HCT116 (cell line): ENCODE measurements around the gene PERCC1. TPM values are rescaled to one million over a fixed set of nuclear protein-coding genes. Genes with fewer than 3 reads are reported as not detected.

ENCODE experiments used
- ATAC-seq: fragments of 200-7000 bp; cut with Tn5 transposase; 2 replicates; pipeline ENCODE4 v1.9.1; 2020; ENCODE audit warnings: mild to moderate bottlenecking, moderate library complexity
- BruUV-seq: library from RNA; stranded (reverse); fragments of 400-500 nt; replicated peaks from 2 replicates; lab custom pipeline; 2021; lab: Mats Ljungman, UMichigan
- CTCF ChIA-PET: fragments of 300-600 bp; sonication (Branson Sonifier 250); formaldehyde crosslinking; loops from one replicate; lab custom pipeline; 2021; ENCODE audit warnings: antibody characterized with exemption; lab: Charles Lee
- POLR2A ChIA-PET: fragments of 300-600, 350-600 bp; sonication (Branson Sonifier 250); formaldehyde crosslinking; loops from one replicate; lab custom pipeline; 2021; ENCODE audit warnings: antibody characterized with exemption; lab: Charles Lee
- RAD21 ChIA-PET, 2 experiments: fragments of 300-600 bp; sonication (Branson Sonifier 250); formaldehyde crosslinking; loops; one replicate each; lab custom pipeline; 2023; ENCODE audit warnings: low total read pairs in 2 of 2; ENCODE audit not compliant: uncharacterized antibody in 2 of 2, unreplicated experiment in 2 of 2, low non-redundant PET in 1 of 2; lab: Charles Lee
- DNase-seq: peaks from one replicate; pipeline ENCODE4 v3.0.0-alpha.2; 2010; ENCODE audit warnings: low read depth, low spot score
- H2AFZ ChIP-seq: fragments of 200-600 bp; shearing (Covaris generic), sonication (generic); 2 replicates; pipeline ENCODE4 v1.6.1; 2017; ENCODE audit warnings: low read depth, mixed run types, mixed read lengths, antibody characterized with exemption, low read length; ENCODE audit not compliant: poor library complexity, severe bottlenecking
- H3K27ac ChIP-seq: 2 replicates; pipeline ENCODE4 v1.5.1; 2012; ENCODE audit warnings: low read depth, low read length
- H3K27me3 ChIP-seq: fragments of 200-600 bp; sonication (generic); 2 replicates; pipeline ENCODE4 v1.6.1; 2016; ENCODE audit warnings: mixed run types, low read length, mixed read lengths; ENCODE audit not compliant: insufficient read depth
- H3K36me3 ChIP-seq, 2 experiments: fragments of 200-500 bp in 1 of 2; fragments of 200-600 bp in 1 of 2; sonication (Bioruptor generic) in 1 of 2; sonication (generic) in 1 of 2; 2 replicates each; pipeline versions ENCODE4 v1.5.1 to v1.6.1; 2014 to 2016; ENCODE audit warnings: low read length in 2 of 2, inconsistent platforms in 1 of 2, mixed read lengths in 1 of 2, mixed run types in 1 of 2; ENCODE audit not compliant: insufficient read depth in 2 of 2, control insufficient read depth in 1 of 2
- H3K4me1 ChIP-seq, 2 experiments: fragments of 200-600 bp in 1 of 2; sonication (generic) in 1 of 2; 2 replicates each; pipeline versions ENCODE4 v1.5.1 to v1.6.1; 2012 to 2017; ENCODE audit warnings: low read length in 2 of 2, inconsistent platforms in 1 of 2, mild to moderate bottlenecking in 1 of 2, mixed read lengths in 1 of 2, mixed run types in 1 of 2, moderate library complexity in 1 of 2; ENCODE audit not compliant: insufficient read depth in 2 of 2, control insufficient read depth in 1 of 2
- H3K4me2 ChIP-seq: fragments of 200-600 bp; sonication (generic); 2 replicates; pipeline ENCODE4 v1.6.1; 2017; ENCODE audit warnings: mixed run types, low read length, mixed read lengths
- H3K4me3 ChIP-seq, 2 experiments: fragments of 200-600 bp in 1 of 2; sonication (generic) in 1 of 2; replicated peaks in 1 of 2; 2 replicates each; pipeline ENCODE4 v1.5.1; 2011 to 2016; ENCODE audit warnings: low read length in 2 of 2, control low read depth in 1 of 2, low read depth in 1 of 2, mild to moderate bottlenecking in 1 of 2, mixed read lengths in 1 of 2, mixed run types in 1 of 2
- H3K79me2 ChIP-seq: fragments of 200-600 bp; sonication (generic); 2 replicates; pipeline ENCODE4 v1.6.1; 2017; ENCODE audit warnings: mild to moderate bottlenecking, mixed run types, low read length, moderate library complexity, mixed read lengths; ENCODE audit not compliant: insufficient read depth
- H3K9ac ChIP-seq: fragments of 200-600 bp; sonication (generic); 2 replicates; pipeline ENCODE4 v1.6.1; 2016; ENCODE audit warnings: low read length, mixed read lengths
- H3K9me2 ChIP-seq: fragments of 200-600 bp; sonication (generic), shearing (Covaris generic); 2 replicates; pipeline ENCODE4 v1.6.1; 2017; ENCODE audit warnings: mixed run types, mild to moderate bottlenecking, moderate library complexity; ENCODE audit not compliant: insufficient read depth
- H3K9me3 ChIP-seq, 2 experiments: fragments of 200-500 bp in 1 of 2; fragments of 200-600 bp in 1 of 2; sonication (Bioruptor generic) in 1 of 2; sonication (generic) in 1 of 2; 2 replicates each; pipeline ENCODE4 v1.6.1; 2014 to 2017; ENCODE audit warnings: low read length in 2 of 2, mixed read lengths in 2 of 2, inconsistent platforms in 1 of 2, low read depth in 1 of 2, mild to moderate bottlenecking in 1 of 2, mixed run types in 1 of 2, moderate library complexity in 1 of 2; ENCODE audit not compliant: control insufficient read depth in 1 of 2, insufficient read depth in 1 of 2
- H4K20me1 ChIP-seq: fragments of 200-600 bp; sonication (generic), shearing (Covaris generic); 2 replicates; pipeline ENCODE4 v1.6.1; 2017; ENCODE audit warnings: mixed run types, mild to moderate bottlenecking, moderate library complexity; ENCODE audit not compliant: insufficient read depth
- CBX3 ChIP-seq: IDR thresholded peaks from 2 replicates; pipeline ENCODE4 v1.6.1; 2012; ENCODE audit warnings: low read depth
- CEBPB ChIP-seq: IDR thresholded peaks from 2 replicates; pipeline ENCODE4 v1.6.1; 2012; ENCODE audit warnings: low read depth
- EGR1 ChIP-seq: IDR thresholded peaks from 2 replicates; pipeline ENCODE4 v1.6.1; 2012; ENCODE audit warnings: low read depth
- ELF1 ChIP-seq: IDR thresholded peaks from 2 replicates; pipeline ENCODE4 v1.6.1; 2012; ENCODE audit warnings: low read depth, borderline replicate concordance
- EZH2phosphoT487 ChIP-seq: fragments of 200-600 bp; IDR thresholded peaks from 2 replicates; pipeline ENCODE4 v1.6.1; 2018; ENCODE audit warnings: antibody characterized with exemption, borderline replicate concordance
- JUND ChIP-seq: IDR thresholded peaks from 2 replicates; pipeline ENCODE4 v1.6.1; 2012
- POLR2AphosphoS5 ChIP-seq: IDR thresholded peaks from 2 replicates; pipeline ENCODE4 v1.6.1; 2011; ENCODE audit warnings: mild to moderate bottlenecking, low read depth, low read length, moderate library complexity
- RAD21 ChIP-seq: IDR thresholded peaks from 2 replicates; pipeline ENCODE4 v1.6.1; 2012; ENCODE audit warnings: low read depth, mild to moderate bottlenecking
- SIN3A ChIP-seq: IDR thresholded peaks from 2 replicates; pipeline ENCODE4 v1.6.1; 2012; ENCODE audit warnings: low read depth
- SP1 ChIP-seq: IDR thresholded peaks from 2 replicates; pipeline ENCODE4 v1.6.1; 2012; ENCODE audit warnings: low read depth
- SRF ChIP-seq: IDR thresholded peaks from 2 replicates; pipeline ENCODE4 v1.6.1; 2012; ENCODE audit warnings: low read depth
- TCF7L2 ChIP-seq: IDR thresholded peaks from 2 replicates; pipeline ENCODE4 v1.7.0; 2011; ENCODE audit warnings: borderline replicate concordance, inconsistent platforms; ENCODE audit not compliant: insufficient read depth, insufficient read length; ENCODE audit errors: extremely low read depth
- ZFX ChIP-seq: fragments of 450-650 bp; IDR thresholded peaks from 2 replicates; pipeline ENCODE4 v1.6.1; 2017
- ZNF274 ChIP-seq: fragments of 200-500 bp; sonication (Bioruptor generic); IDR thresholded peaks from 2 replicates; pipeline ENCODE4 v1.6.1; 2014; ENCODE audit warnings: mild to moderate bottlenecking, low read depth, low read length, inconsistent platforms
- intact Hi-C: fragments of 100-400 bp; cut with micrococcal nuclease; formaldehyde crosslinking; loops from 2 replicates; pipeline ENCODE4 v1.10.0; 2022
- total RNA-seq: library from RNA; stranded (reverse); gene quantifications from one replicate; pipeline ENCODE4 v1.2.1, GENCODE V29; 2021; ENCODE audit not compliant: unreplicated experiment
- TF ChIP-seq, protein P1 (sequence below), 3 experiments: fragments of 200-600 bp in 1 of 3; sonication (generic) in 1 of 3; IDR thresholded peaks in 2 of 3; conservative IDR thresholded peaks in 1 of 3; 2 replicates each; pipeline ENCODE4 v1.5.1; 2012 to 2017; ENCODE audit warnings: low read depth in 2 of 3, low read length in 2 of 3, antibody characterized with exemption in 1 of 3, borderline replicate concordance in 1 of 3, control low read depth in 1 of 3, mild to moderate bottlenecking in 1 of 3, mixed read lengths in 1 of 3, mixed run types in 1 of 3, moderate library complexity in 1 of 3; ENCODE audit not compliant: insufficient read depth in 1 of 3
- TF ChIP-seq, protein P2 (sequence below): IDR thresholded peaks from 2 replicates; pipeline ENCODE4 v1.6.1; 2012
- TF ChIP-seq, protein P3 (sequence below): IDR thresholded peaks from 2 replicates; pipeline ENCODE4 v1.6.1; 2012
- TF ChIP-seq, protein P4 (sequence below): IDR thresholded peaks from 2 replicates; pipeline ENCODE4 v1.6.1; 2011; ENCODE audit warnings: mild to moderate bottlenecking, low read length, moderate library complexity; ENCODE audit not compliant: insufficient replicate concordance; ENCODE audit errors: extremely low read depth
- TF ChIP-seq, protein P5 (sequence below): IDR thresholded peaks from 2 replicates; pipeline ENCODE4 v1.6.1; 2012; ENCODE audit warnings: low read depth

PERCC1 gene
- total RNA-seq, 1 experiment from 2014 or later: not detected

DNA sequence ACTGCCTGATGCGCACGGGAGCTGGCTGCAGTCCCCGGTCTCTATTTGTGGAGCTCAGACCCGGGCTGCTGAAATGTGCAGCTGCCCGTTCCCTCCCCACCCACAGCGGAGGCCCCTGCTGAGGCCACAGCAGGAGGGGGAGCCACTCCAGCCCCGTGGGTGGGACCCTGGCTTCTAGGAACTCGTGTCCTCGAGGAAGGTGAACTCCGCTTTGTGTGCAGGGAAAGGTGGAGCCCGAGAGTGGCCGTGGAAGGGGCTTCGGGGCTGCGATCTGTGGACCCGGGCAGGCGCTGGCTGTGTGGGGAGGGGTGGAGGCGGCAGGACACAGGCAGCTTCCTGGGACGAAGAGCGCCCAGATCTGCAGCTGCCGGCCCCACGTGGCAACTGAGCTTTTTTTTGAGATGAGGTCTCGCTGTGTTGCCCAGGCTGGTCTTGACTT lies 10.5 kb downstream of the PERCC1 start:
- H4K20me1 ChIP-seq: no peaks in the 10 kb centered on the region
- no peak overlapping the region for H3K4me3 ChIP-seq
- no peaks in the 10 kb centered on the region for H3K79me2 ChIP-seq
- no peak overlapping the region for H2AFZ ChIP-seq
- TF ChIP-seq TCF7L2 (no peak), CBX3 (no peak), ZNF274 (no peak), POLR2AphosphoS5 (no peak), SP1 (no peak), ELF1 (no peak), CEBPB (no peak), SIN3A (no peak), EGR1 (no peak), EZH2phosphoT487 (no peak), SRF (no peak), RAD21 (no peak), ZFX (no peak), JUND (no peak)
- TF ChIP-seq, protein P1, sequence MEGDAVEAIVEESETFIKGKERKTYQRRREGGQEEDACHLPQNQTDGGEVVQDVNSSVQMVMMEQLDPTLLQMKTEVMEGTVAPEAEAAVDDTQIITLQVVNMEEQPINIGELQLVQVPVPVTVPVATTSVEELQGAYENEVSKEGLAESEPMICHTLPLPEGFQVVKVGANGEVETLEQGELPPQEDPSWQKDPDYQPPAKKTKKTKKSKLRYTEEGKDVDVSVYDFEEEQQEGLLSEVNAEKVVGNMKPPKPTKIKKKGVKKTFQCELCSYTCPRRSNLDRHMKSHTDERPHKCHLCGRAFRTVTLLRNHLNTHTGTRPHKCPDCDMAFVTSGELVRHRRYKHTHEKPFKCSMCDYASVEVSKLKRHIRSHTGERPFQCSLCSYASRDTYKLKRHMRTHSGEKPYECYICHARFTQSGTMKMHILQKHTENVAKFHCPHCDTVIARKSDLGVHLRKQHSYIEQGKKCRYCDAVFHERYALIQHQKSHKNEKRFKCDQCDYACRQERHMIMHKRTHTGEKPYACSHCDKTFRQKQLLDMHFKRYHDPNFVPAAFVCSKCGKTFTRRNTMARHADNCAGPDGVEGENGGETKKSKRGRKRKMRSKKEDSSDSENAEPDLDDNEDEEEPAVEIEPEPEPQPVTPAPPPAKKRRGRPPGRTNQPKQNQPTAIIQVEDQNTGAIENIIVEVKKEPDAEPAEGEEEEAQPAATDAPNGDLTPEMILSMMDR (IDR thresholded peaks at IDR 0.05 in 2 of 3, conservative IDR thresholded peaks at IDR 0.05 in 1 of 3; ENCODE audit: borderline replicate concordance in 1 of 3, insufficient read depth in 1 of 3, low read depth in 2 of 3, low read length in 2 of 3): no peak
- TF ChIP-seq, protein P2, sequence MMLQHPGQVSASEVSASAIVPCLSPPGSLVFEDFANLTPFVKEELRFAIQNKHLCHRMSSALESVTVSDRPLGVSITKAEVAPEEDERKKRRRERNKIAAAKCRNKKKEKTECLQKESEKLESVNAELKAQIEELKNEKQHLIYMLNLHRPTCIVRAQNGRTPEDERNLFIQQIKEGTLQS: no peak
- TF ChIP-seq, protein P3, sequence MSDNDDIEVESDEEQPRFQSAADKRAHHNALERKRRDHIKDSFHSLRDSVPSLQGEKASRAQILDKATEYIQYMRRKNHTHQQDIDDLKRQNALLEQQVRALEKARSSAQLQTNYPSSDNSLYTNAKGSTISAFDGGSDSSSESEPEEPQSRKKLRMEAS: no peak
- TF ChIP-seq, protein P4, sequence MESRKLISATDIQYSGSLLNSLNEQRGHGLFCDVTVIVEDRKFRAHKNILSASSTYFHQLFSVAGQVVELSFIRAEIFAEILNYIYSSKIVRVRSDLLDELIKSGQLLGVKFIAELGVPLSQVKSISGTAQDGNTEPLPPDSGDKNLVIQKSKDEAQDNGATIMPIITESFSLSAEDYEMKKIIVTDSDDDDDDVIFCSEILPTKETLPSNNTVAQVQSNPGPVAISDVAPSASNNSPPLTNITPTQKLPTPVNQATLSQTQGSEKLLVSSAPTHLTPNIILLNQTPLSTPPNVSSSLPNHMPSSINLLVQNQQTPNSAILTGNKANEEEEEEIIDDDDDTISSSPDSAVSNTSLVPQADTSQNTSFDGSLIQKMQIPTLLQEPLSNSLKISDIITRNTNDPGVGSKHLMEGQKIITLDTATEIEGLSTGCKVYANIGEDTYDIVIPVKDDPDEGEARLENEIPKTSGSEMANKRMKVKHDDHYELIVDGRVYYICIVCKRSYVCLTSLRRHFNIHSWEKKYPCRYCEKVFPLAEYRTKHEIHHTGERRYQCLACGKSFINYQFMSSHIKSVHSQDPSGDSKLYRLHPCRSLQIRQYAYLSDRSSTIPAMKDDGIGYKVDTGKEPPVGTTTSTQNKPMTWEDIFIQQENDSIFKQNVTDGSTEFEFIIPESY: no peak
- TF ChIP-seq, protein P5, sequence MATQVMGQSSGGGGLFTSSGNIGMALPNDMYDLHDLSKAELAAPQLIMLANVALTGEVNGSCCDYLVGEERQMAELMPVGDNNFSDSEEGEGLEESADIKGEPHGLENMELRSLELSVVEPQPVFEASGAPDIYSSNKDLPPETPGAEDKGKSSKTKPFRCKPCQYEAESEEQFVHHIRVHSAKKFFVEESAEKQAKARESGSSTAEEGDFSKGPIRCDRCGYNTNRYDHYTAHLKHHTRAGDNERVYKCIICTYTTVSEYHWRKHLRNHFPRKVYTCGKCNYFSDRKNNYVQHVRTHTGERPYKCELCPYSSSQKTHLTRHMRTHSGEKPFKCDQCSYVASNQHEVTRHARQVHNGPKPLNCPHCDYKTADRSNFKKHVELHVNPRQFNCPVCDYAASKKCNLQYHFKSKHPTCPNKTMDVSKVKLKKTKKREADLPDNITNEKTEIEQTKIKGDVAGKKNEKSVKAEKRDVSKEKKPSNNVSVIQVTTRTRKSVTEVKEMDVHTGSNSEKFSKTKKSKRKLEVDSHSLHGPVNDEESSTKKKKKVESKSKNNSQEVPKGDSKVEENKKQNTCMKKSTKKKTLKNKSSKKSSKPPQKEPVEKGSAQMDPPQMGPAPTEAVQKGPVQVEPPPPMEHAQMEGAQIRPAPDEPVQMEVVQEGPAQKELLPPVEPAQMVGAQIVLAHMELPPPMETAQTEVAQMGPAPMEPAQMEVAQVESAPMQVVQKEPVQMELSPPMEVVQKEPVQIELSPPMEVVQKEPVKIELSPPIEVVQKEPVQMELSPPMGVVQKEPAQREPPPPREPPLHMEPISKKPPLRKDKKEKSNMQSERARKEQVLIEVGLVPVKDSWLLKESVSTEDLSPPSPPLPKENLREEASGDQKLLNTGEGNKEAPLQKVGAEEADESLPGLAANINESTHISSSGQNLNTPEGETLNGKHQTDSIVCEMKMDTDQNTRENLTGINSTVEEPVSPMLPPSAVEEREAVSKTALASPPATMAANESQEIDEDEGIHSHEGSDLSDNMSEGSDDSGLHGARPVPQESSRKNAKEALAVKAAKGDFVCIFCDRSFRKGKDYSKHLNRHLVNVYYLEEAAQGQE: no peak
- RAD21 ChIA-PET: no interaction called here
- CTCF ChIA-PET: no interaction called here
- DNase-seq (no peak), ATAC-seq (no peak)
- no peak overlapping the region for H3K4me2 ChIP-seq
- H3K36me3 ChIP-seq: no peaks in the 10 kb centered on the region
- H3K9me2 ChIP-seq: no peaks in the 10 kb centered on the region
- H3K27ac ChIP-seq: no peak overlapping the region
- no peaks in the 10 kb centered on the region for H3K27me3 ChIP-seq
- POLR2A ChIA-PET: no interaction called here
- no peaks in the 10 kb centered on the region for H3K9me3 ChIP-seq
- intact Hi-C loops: no loop called here
- BruUV-seq: no TSS peak
- H3K9ac ChIP-seq: no peak overlapping the region
- no peaks in the 10 kb centered on the region for H3K4me1 ChIP-seq
